HFFc6 (cell line): Measurements from ENCODE around the gene TMOD1. TPM values are rescaled to one million over a fixed set of nuclear protein-coding genes. Genes with fewer than 3 reads are reported as not detected.

Source experiments
- DNase-seq: peaks from one replicate; pipeline ENCODE4 v3.0.0-alpha.2; 2018
- H3K27ac Mint-ChIP-seq: 2 replicates; pipeline ENCODE4 v1.8.0; 2020; ENCODE audit warnings: mild to moderate bottlenecking, mixed read lengths
- H3K27me3 Mint-ChIP-seq: 2 replicates; pipeline ENCODE4 v1.8.0; 2021; ENCODE audit warnings: mild to moderate bottlenecking, moderate library complexity, mixed read lengths; ENCODE audit not compliant: insufficient read depth
- H3K36me3 Mint-ChIP-seq: 2 replicates; pipeline ENCODE4 v1.8.0; 2021; ENCODE audit warnings: low read depth, mixed read lengths
- H3K4me1 Mint-ChIP-seq: 2 replicates; pipeline ENCODE4 v1.8.0; 2020; ENCODE audit warnings: low read depth, mixed read lengths
- H3K4me3 Mint-ChIP-seq: 2 replicates; pipeline ENCODE4 v1.8.0; 2020; ENCODE audit warnings: mild to moderate bottlenecking, moderate library complexity, mixed read lengths
- H3K9me3 Mint-ChIP-seq: 2 replicates; pipeline ENCODE4 v1.8.0; 2020; ENCODE audit warnings: mild to moderate bottlenecking, mixed read lengths
- total RNA-seq, 6 experiments: library from RNA; stranded (reverse); fragmentation: NEBNext Ultra II Directional; extraction: Animal tissue kit (Norgen Biotek cat#: 25700); gene quantifications; 2 replicates in 1 of 6; 3 replicates in 5 of 6; pipeline ENCODE4 v1.2.3, GENCODE V29; 2021
- TF ChIP-seq, protein P1 (sequence below): fragments of 200-600 bp; sonication (generic); IDR thresholded peaks from 2 replicates; pipeline ENCODE4 v1.5.0; 2021; ENCODE audit warnings: antibody characterized with exemption, mild to moderate bottlenecking

TMOD1 gene
- total RNA-seq, 6 experiments from 2014 or later: 0.14 to 0.60 (median 0.57) TPM

DNA sequence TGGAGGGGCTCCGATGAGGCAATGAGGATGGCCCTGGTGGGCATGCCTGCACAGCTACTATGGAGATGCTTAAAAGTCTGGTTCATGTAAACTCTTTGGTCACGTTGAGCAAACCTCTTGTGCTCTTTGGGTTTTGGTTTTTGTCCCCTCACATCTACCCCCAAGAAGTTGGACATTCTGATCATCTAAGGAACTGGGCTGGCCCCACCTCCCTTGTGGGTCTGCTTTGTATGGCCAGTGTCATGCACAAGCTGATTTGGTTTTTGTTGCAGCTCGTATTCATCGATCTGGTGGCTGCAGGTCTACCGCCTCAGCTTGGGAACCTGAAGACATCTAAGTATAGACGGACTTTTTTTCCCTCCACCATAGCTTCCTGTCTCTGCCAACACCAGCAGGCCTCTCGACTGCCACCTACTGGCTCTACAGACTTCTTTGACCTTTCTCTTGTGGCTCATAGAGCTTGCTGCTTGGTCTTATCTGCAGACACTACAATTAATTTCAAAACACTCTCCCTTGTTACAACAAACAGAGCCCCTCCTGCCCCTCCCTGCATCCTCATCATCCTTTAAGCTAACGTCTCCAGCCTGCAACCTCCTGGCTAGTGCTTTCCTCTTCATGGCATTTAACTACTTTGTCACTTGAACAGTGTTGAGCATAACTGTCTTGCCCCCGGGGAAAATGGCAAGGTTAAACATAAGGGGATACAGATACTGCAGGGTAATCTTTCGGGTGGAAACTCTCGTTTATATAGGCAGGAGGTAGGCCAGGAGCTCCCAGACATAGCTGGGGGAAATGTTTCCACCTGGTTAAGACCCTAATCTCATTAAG is 97.2 kb downstream of the TMOD1 start:
- Mint-ChIP-seq H3K36me3 (no peaks in the 10 kb centered on the region), H3K9me3 (no peaks in the 10 kb centered on the region), H3K4me3 (no peak overlapping the region), H3K4me1 (peaks cover 12% of the 10 kb centered on the region), H3K27me3 (peaks cover 1% of the 10 kb centered on the region; the same call in 1 of the 2 replicates), H3K27ac (no peak overlapping the region)
- peak; percentile 67 for DNase-seq
- TF ChIP-seq, protein P1, sequence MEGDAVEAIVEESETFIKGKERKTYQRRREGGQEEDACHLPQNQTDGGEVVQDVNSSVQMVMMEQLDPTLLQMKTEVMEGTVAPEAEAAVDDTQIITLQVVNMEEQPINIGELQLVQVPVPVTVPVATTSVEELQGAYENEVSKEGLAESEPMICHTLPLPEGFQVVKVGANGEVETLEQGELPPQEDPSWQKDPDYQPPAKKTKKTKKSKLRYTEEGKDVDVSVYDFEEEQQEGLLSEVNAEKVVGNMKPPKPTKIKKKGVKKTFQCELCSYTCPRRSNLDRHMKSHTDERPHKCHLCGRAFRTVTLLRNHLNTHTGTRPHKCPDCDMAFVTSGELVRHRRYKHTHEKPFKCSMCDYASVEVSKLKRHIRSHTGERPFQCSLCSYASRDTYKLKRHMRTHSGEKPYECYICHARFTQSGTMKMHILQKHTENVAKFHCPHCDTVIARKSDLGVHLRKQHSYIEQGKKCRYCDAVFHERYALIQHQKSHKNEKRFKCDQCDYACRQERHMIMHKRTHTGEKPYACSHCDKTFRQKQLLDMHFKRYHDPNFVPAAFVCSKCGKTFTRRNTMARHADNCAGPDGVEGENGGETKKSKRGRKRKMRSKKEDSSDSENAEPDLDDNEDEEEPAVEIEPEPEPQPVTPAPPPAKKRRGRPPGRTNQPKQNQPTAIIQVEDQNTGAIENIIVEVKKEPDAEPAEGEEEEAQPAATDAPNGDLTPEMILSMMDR: peak; percentile 91

DNA sequence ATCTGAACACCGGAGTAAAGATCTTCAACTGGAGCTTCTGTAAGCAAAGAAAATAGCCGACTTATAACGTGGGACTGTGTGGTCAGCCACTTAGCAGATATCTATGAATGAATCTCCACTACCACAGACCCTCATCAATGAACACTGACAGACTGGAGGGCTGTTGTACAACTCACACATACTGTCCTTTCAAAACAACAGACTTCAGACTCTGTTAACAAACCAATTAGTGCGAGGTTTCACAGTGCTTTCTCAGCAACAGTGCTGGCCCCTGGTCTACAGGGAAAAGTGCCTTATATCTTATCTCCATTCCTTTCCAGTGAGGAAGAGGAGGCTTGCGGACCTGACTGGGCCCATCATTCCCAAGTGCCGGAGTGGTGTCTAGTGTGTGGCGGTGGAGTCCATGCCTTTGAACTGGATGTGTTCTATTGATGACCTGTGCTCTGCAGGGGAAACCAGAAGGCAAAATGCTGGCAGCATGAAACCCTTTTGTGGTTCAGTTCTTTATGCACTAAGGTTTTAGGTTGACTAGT is 97.9 kb downstream of the TMOD1 start:
- H3K9me3 Mint-ChIP-seq: no peaks in the 10 kb centered on the region

DNA sequence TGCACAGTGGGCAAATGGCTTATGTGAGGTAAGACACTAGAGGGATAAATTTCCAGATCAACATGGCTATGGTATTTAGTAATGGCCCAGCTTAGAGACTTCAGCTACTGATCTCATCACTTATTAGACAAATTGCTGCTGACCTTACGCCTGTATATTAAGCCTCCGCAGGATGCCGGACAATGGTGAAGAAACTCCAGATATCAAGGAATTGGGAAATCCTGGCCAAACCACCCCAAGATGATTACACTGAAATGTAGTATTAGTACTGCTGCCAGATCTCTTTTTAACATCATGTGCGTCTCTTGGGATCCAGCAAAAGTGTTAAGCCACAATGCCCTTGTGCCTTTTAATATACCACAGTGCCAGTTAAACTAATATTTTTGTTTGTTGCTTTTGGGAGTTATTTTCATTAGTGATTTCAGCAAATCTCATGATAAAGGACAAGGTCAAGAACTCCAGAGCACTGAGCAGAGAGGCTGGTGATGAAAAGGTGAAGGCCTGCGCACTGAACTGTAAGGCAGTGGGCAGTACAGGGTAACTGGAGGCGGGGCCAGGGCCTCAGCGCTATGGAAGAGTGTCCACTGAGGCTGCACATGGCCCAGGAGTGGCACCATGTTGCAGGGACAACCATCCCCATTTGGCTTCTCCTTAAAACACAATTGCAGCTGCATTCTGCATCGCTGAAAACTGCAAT is 99.2 kb downstream of the TMOD1 start:
- DNase-seq: no peak
- peaks cover 5% of the 10 kb centered on the region for H3K4me1 Mint-ChIP-seq
- no peaks in the 10 kb centered on the region; the same call in 1 of the 2 replicates for H3K36me3 Mint-ChIP-seq
- TF ChIP-seq, protein P1: no peak
- H3K27ac Mint-ChIP-seq: no peak overlapping the region
- H3K9me3 Mint-ChIP-seq: no peaks in the 10 kb centered on the region
- H3K4me3 Mint-ChIP-seq: no peak overlapping the region
- H3K27me3 Mint-ChIP-seq: peaks cover 1% of the 10 kb centered on the region; the same call in 1 of the 2 replicates

More for the DNA sequence above, 97.9 kb downstream of the TMOD1 start:
- H3K4me1 Mint-ChIP-seq: peaks cover 5% of the 10 kb centered on the region
- H3K27me3 Mint-ChIP-seq: peaks cover 1% of the 10 kb centered on the region; the same call in 1 of the 2 replicates
- TF ChIP-seq, protein P1: no peak
- no peak overlapping the region for H3K27ac Mint-ChIP-seq
- DNase-seq: no peak
- no peak overlapping the region for H3K4me3 Mint-ChIP-seq
- no peaks in the 10 kb centered on the region for H3K36me3 Mint-ChIP-seq

DNA sequence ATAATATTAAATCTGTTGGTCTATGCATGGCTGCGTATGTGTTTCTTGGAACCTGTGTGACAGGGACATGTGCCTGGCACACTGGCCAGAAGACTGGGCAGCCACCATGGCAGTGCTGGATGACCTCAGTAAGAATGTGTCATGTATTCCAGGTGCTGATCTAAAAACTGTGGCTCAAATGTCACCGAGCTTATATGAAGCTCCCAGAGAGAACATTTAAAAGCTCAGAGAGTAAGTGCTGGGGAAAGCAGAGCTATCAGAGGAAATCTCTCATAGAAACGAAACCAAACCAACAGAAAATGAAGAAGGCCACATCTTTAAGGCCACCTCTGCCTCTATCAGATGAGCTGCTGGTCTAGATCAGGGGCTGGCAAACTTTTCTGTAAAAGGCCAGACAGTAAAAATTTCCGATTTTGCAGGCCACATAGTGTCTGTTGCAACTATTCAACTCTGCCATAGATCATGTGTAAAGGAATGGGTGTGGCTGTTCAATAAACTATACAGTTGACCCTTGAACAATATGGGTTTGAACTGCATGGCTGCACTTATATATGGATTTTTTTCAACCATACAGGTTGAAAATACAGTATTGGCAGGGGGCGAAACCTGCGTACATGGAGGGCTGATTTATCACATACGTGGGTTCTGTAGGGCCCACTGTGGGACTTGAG is 99.9 kb downstream of the TMOD1 start:
- Mint-ChIP-seq H3K27me3 (no peaks in the 10 kb centered on the region; the same call in 1 of the 2 replicates), H3K4me1 (peaks cover 5% of the 10 kb centered on the region), H3K9me3 (no peaks in the 10 kb centered on the region), H3K36me3 (no peaks in the 10 kb centered on the region; the same call in 1 of the 2 replicates), H3K4me3 (no peak overlapping the region), H3K27ac (no peak overlapping the region)
- no peak for DNase-seq
- TF ChIP-seq, protein P1: no peak

DNA sequence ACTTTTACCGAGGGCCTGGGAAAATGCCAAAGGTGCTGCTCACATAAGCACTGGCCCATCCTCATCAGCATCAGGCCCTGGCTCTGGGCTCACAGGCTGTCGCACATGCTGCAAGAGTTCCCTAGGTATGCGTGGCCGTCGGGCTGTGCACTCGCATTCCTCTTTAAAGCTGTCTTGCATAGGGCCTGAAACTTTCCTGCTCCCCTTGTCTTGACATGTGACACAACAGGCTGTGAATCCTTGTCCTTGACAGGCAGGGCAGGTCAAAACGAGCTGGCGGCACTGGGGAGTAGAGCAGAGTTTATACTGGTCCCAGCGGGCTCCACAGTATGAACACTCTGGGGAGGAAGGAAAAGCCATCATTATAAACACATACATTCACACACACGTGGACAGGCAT is 101.0 kb downstream of the TMOD1 start:
- H3K27me3 Mint-ChIP-seq: no peaks in the 10 kb centered on the region
- TF ChIP-seq, protein P1: no peak
- no peak for DNase-seq
- no peak overlapping the region for H3K27ac Mint-ChIP-seq
- no peak overlapping the region for H3K4me3 Mint-ChIP-seq
- H3K9me3 Mint-ChIP-seq: no peaks in the 10 kb centered on the region
- peaks cover 3% of the 10 kb centered on the region; the same call in 1 of the 2 replicates for H3K36me3 Mint-ChIP-seq
- peaks cover 5% of the 10 kb centered on the region for H3K4me1 Mint-ChIP-seq
